CD14-positive monocyte (primary cell): Measurements from ENCODE around the gene GOLIM4. TPM values are rescaled to one million over a fixed set of nuclear protein-coding genes. Genes with fewer than 3 reads are reported as not detected.

Experiments used
- DNase-seq, 3 donors: peaks; one replicate each; pipeline ENCODE4 v3.0.0-alpha.2; 2011 to 2022
- H2AFZ ChIP-seq: 2 replicates; pipeline ENCODE4 v1.6.0; 2012; ENCODE audit warnings: mild to moderate bottlenecking, low read depth, low read length, inconsistent platforms; ENCODE audit not compliant: insufficient read depth, poor library complexity, severe bottlenecking
- H3K27ac ChIP-seq, 2 donors: 1 replicate in 1 of 2; 2 replicates in 1 of 2; pipeline ENCODE4 v1.5.1; 2012 to 2013; ENCODE audit warnings: low read length in 2 of 2, control low read depth in 1 of 2, inconsistent platforms in 1 of 2, low read depth in 1 of 2, mild to moderate bottlenecking in 1 of 2
- H3K27me3 ChIP-seq, 2 donors: one replicate each; pipeline versions ENCODE4 v1.6.0 to v1.6.1; 2011 to 2013; ENCODE audit warnings: low read length in 2 of 2; ENCODE audit not compliant: control insufficient read depth in 2 of 2, insufficient read depth in 2 of 2
- H3K36me3 ChIP-seq, 2 donors: replicated peaks in 1 of 2; 1 replicate in 1 of 2; 2 replicates in 1 of 2; pipeline versions ENCODE4 v1.5.1 to v1.6.1; 2012 to 2013; ENCODE audit warnings: low read length in 2 of 2, control low read depth in 1 of 2, inconsistent platforms in 1 of 2, mild to moderate bottlenecking in 1 of 2; ENCODE audit not compliant: insufficient read depth in 2 of 2, control insufficient read depth in 1 of 2
- H3K4me1 ChIP-seq, 2 donors: 1 replicate in 1 of 2; 2 replicates in 1 of 2; pipeline versions ENCODE4 v1.5.1 to v1.6.1; 2012 to 2013; ENCODE audit warnings: low read length in 2 of 2, control low read depth in 1 of 2, inconsistent platforms in 1 of 2, mild to moderate bottlenecking in 1 of 2, moderate library complexity in 1 of 2; ENCODE audit not compliant: insufficient read depth in 2 of 2, control insufficient read depth in 1 of 2
- H3K4me2 ChIP-seq: replicated peaks from 2 replicates; pipeline ENCODE3; 2012; ENCODE audit warnings: low read length, moderate library complexity, mild to moderate bottlenecking; ENCODE audit not compliant: poor library complexity, severe bottlenecking; ENCODE audit errors: extremely low read depth
- H3K4me3 ChIP-seq, 3 experiments: fragments of 200-600 bp in 1 of 3; sonication (generic) in 1 of 3; replicated peaks in 1 of 3; 1 replicate in 2 of 3; 2 replicates in 1 of 3; pipeline ENCODE4 v1.5.1; 2011 to 2013; ENCODE audit warnings: low read length in 3 of 3, mild to moderate bottlenecking in 3 of 3, control low read depth in 2 of 3, low read depth in 2 of 3, inconsistent platforms in 1 of 3, moderate library complexity in 1 of 3
- H3K79me2 ChIP-seq: 2 replicates; pipeline ENCODE4 v1.6.0; 2012; ENCODE audit warnings: mild to moderate bottlenecking, control low read depth, inconsistent platforms, low read length, moderate library complexity; ENCODE audit not compliant: insufficient read depth
- H3K9ac ChIP-seq: 2 replicates; pipeline ENCODE4 v1.6.0; 2017; ENCODE audit warnings: low read length, mild to moderate bottlenecking; ENCODE audit not compliant: insufficient read depth, poor library complexity, severe bottlenecking
- H3K9me3 ChIP-seq, 2 donors: replicated peaks in 1 of 2; 1 replicate in 1 of 2; 2 replicates in 1 of 2; pipeline versions ENCODE4 v1.5.1 to v1.6.1; 2012 to 2013; ENCODE audit warnings: low read length in 2 of 2, control low read depth in 1 of 2; ENCODE audit not compliant: control insufficient read depth in 1 of 2, insufficient read depth in 1 of 2
- H4K20me1 ChIP-seq: 2 replicates; pipeline ENCODE4 v1.6.0; 2012; ENCODE audit warnings: mild to moderate bottlenecking, low read length, control low read depth, moderate library complexity; ENCODE audit not compliant: insufficient read depth
- H3K27ac Mint-ChIP-seq, 7 donors: one replicate each; pipeline ENCODE4 v1.8.0; 2020; ENCODE audit warnings: mild to moderate bottlenecking in 7 of 7, mixed read lengths in 7 of 7, moderate library complexity in 6 of 7, inconsistent platforms in 2 of 7
- H3K27me3 Mint-ChIP-seq, 3 donors: one replicate each; pipeline ENCODE4 v1.8.0; 2021 to 2022; ENCODE audit warnings: low read depth in 3 of 3, mild to moderate bottlenecking in 3 of 3, mixed read lengths in 3 of 3, moderate library complexity in 3 of 3, inconsistent platforms in 1 of 3
- H3K36me3 Mint-ChIP-seq, 2 donors: one replicate each; pipeline ENCODE4 v1.8.0; 2020; ENCODE audit warnings: mixed read lengths in 2 of 2, inconsistent platforms in 1 of 2, mild to moderate bottlenecking in 1 of 2
- H3K4me1 Mint-ChIP-seq: one replicate; pipeline ENCODE4 v1.8.0; 2020; ENCODE audit warnings: mild to moderate bottlenecking, mixed read lengths
- H3K4me3 Mint-ChIP-seq, 2 donors: one replicate each; pipeline ENCODE4 v1.8.0; 2020; ENCODE audit warnings: mild to moderate bottlenecking in 2 of 2, mixed read lengths in 2 of 2, moderate library complexity in 1 of 2
- H3K9me3 Mint-ChIP-seq, 7 donors: one replicate each; pipeline ENCODE4 v1.8.0; 2020 to 2022; ENCODE audit warnings: mixed read lengths in 7 of 7, mild to moderate bottlenecking in 6 of 7, moderate library complexity in 6 of 7, inconsistent platforms in 2 of 7
- WGBS: methylation state at CpG from one replicate; pipeline ENCODE4 v1.1.5; 2013; ENCODE audit warnings: missing lambda C conversion rate; ENCODE audit not compliant: insufficient coverage; 5-methylcytosine and 5-hydroxymethylcytosine counted together
- intact Hi-C, 2 donors: fragments of 100-400 bp; cut with micrococcal nuclease; formaldehyde crosslinking; loops; one replicate each; pipeline versions ENCODE4 v1.15.0 to v1.15.1; 2023
- polyA plus RNA-seq, 3 donors: library from polyadenylated mRNA; depleted of rRNA in 1 of 3; unstranded in 2 of 3; stranded (reverse) in 1 of 3; fragments of 300-500 nt in 2 of 3; fragments of >200 nt in 1 of 3; fragmentation: Illumina TruSeq in 2 of 3; gene quantifications; 1 replicate in 2 of 3; 2 replicates in 1 of 3; pipeline ENCODE4 v1.2.3, GENCODE V29; 2012 to 2021
- TF ChIP-seq, protein P1 (sequence below): fragments of 200-600 bp; IDR thresholded peaks from one replicate; pipeline ENCODE4 v1.8.0; 2022; ENCODE audit warnings: antibody characterized with exemption, mild to moderate bottlenecking

GOLIM4 gene
- polyA plus RNA-seq, 3 donors = 3.5 to 6.4 (median 5.8) TPM

DNA sequence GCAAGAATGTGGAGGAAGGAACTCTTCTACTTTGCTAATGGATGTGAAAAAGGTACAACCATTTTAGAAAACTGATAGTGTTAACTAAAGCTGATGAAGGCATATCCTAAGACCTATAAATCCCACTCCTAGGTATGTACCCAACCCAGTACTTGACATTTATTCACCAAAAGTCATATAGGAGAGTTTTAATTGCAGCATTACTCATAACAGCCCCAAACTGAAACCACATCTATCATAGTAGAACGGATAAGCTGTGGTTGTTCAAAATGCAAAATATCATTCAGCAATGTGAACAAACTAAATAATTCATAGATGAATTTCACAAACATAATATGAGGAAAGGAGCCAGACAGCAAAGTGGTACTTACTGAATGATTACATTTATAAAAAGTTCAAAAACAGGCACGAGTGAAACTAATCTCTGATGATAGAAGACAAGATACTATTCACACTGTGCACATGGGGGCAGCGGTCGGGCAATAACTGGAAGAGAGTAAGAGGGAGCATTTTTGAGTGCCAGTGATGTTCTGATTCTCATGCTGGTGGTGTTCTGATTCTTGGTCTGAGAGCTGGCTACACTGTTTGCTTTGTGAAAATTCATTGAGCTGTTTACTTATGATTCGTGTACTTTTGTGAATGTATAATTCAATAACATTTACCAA lies 34.3 kb downstream of the GOLIM4 start:
- Histone ChIP-seq H3K9ac (no peak overlapping the region), H3K4me3 (no peak overlapping the region), H3K27ac (no peak overlapping the region), H4K20me1 (no peaks in the 10 kb centered on the region), H2AFZ (no peak overlapping the region), H3K36me3 (no peaks in the 10 kb centered on the region), H3K9me3 (peaks cover 3 to 9% of the 10 kb centered on the region in 2 donors), H3K4me1 (no peaks in the 10 kb centered on the region), H3K27me3 (no peaks in the 10 kb centered on the region), H3K79me2 (peaks cover 5% of the 10 kb centered on the region), H3K4me2 (no peak overlapping the region)
- Mint-ChIP-seq H3K27ac (no peak overlapping the region), H3K36me3 (peaks cover 0 to 3% of the 10 kb centered on the region in 2 donors), H3K4me1 (peaks cover 8% of the 10 kb centered on the region), H3K4me3 (no peak overlapping the region), H3K9me3 (peaks cover 0 to 11% (median 2%) of the 10 kb centered on the region in 7 donors), H3K27me3 (peaks cover 0 to 2% (median 0%) of the 10 kb centered on the region in 3 donors)
- no peak for DNase-seq
- intact Hi-C loops = no loop called here
- TF ChIP-seq, protein P1, sequence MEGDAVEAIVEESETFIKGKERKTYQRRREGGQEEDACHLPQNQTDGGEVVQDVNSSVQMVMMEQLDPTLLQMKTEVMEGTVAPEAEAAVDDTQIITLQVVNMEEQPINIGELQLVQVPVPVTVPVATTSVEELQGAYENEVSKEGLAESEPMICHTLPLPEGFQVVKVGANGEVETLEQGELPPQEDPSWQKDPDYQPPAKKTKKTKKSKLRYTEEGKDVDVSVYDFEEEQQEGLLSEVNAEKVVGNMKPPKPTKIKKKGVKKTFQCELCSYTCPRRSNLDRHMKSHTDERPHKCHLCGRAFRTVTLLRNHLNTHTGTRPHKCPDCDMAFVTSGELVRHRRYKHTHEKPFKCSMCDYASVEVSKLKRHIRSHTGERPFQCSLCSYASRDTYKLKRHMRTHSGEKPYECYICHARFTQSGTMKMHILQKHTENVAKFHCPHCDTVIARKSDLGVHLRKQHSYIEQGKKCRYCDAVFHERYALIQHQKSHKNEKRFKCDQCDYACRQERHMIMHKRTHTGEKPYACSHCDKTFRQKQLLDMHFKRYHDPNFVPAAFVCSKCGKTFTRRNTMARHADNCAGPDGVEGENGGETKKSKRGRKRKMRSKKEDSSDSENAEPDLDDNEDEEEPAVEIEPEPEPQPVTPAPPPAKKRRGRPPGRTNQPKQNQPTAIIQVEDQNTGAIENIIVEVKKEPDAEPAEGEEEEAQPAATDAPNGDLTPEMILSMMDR = no peak
- WGBS = no CpG with 5 or more reads among the region's 5 CpGs

DNA sequence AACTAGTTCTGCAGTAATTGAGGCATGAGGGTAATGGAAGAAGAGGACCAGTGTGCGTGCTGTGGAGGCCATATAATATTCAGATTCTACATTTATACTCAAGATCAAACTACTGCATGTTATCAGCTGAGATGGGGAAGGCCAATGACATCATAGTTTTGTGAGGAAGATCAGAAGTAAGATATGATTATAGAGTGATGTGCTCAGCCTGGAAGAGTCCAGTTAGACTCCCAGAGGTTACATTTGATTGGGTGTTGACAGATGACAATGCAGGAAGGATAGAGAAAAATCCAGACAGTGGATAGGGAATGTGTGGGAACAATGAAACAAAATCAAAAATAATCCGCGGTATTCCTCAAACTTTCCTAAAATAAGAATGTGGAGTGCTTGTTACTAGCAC lies 35.4 kb downstream of the GOLIM4 start:
- Histone ChIP-seq H4K20me1 (no peaks in the 10 kb centered on the region), H3K9ac (no peak overlapping the region), H3K36me3 (no peaks in the 10 kb centered on the region), H3K27ac (no peak overlapping the region), H3K4me1 (no peaks in the 10 kb centered on the region), H3K79me2 (peaks cover 5% of the 10 kb centered on the region), H3K4me2 (no peak overlapping the region), H3K4me3 (no peak overlapping the region), H2AFZ (no peak overlapping the region), H3K9me3 (peaks cover 7 to 19% of the 10 kb centered on the region in 2 donors), H3K27me3 (no peaks in the 10 kb centered on the region)
- Mint-ChIP-seq H3K9me3 (peaks cover 7 to 22% (median 13%) of the 10 kb centered on the region in 7 donors), H3K4me3 (no peak overlapping the region), H3K36me3 (peaks cover 4 to 13% of the 10 kb centered on the region in 2 donors), H3K4me1 (peaks cover 3% of the 10 kb centered on the region), H3K27ac (no peak overlapping the region), H3K27me3 (peaks cover 0 to 2% (median 0%) of the 10 kb centered on the region in 3 donors)
- intact Hi-C loops = no loop called here
- WGBS = no CpG with 5 or more reads among the region's 3 CpGs
- DNase-seq = no peak
- TF ChIP-seq, protein P1 = no peak
